Activated naive CD8-positive, alpha-beta T cell treated with anti-CD3 and anti-CD28 coated beads, Interleukin-2, amount 50 U/mL, for 24 hours (primary cell): Measurements from ENCODE around the gene MRPS15.
"Not testable (repeated sequence)": the region's sequence is repeated elsewhere in the genome, so short reads cannot be mapped to it uniquely, and the experiment has no call there.

Experiments used
- ATAC-seq: fragments of 150-1000 bp; cut with Tn5 transposase; one replicate; pipeline ENCODE4 v1.10.0; 2021
- DNase-seq: peaks from one replicate; pipeline ENCODE4 v3.0.0; 2021
- H3K27ac Mint-ChIP-seq: one replicate; pipeline ENCODE4 v1.8.0; 2021; ENCODE audit warnings: mild to moderate bottlenecking, mixed read lengths
- H3K27me3 Mint-ChIP-seq: one replicate; pipeline ENCODE4 v1.8.0; 2021; ENCODE audit warnings: mixed read lengths
- H3K36me3 Mint-ChIP-seq: one replicate; pipeline ENCODE4 v1.8.0; 2021; ENCODE audit warnings: low read depth, mixed read lengths
- H3K4me1 Mint-ChIP-seq: one replicate; pipeline ENCODE4 v1.8.0; 2021; ENCODE audit warnings: mixed read lengths
- H3K4me3 Mint-ChIP-seq: one replicate; pipeline ENCODE4 v1.8.0; 2021; ENCODE audit warnings: mild to moderate bottlenecking, moderate library complexity, mixed read lengths
- H3K9me3 Mint-ChIP-seq: one replicate; pipeline ENCODE4 v1.8.0; 2021; ENCODE audit warnings: mixed read lengths

MRPS15 gene

GRCh38 chr1:36492491-36492890 is 28.3 kb upstream of the MRPS15 start:
- ATAC-seq, result no peak
- H3K4me1 Mint-ChIP-seq, result no peaks in the 10 kb centered on the region
- DNase-seq, result no peak

DNA sequence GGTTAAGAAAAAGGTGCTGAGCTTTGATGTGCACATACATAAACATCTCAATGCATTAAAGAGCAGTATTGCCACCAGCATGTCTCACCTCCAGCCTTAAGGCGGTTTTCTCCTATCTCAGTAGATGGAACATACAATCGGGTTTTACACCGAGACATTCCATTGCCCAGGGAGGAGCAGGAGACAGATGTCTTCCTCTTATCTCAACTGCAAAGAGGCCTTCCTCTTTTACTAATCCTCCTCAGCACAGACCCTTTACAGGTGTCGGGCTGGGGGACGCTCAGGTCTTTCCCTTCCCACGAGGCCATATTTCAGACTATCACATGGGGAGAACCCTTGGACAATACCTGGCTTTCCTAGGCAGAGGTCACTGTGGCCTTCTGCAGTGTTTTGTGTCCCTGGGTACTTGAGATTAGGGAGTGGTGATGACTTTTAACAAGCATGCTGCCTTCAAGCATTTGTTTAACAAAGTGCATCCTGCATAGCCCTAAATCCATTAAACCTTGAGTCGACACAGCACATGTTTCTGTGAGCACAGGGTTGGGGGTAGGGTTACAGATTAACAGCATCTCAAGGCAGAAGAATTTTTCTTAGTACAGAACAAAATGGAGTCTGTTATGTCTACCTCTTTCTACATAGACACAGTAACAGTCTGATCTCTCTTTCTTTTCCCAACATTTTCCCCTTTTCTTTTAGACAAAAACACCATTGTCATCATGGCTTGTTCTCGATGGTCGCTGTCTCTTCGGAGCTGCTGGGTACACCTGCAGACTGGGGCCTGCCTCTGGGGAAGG is 25.3 kb upstream of the MRPS15 start:
- not testable (repeated sequence) for H3K9me3 Mint-ChIP-seq, DNase-seq, H3K27ac Mint-ChIP-seq, H3K4me3 Mint-ChIP-seq, H3K4me1 Mint-ChIP-seq, H3K27me3 Mint-ChIP-seq, H3K36me3 Mint-ChIP-seq, ATAC-seq

More at GRCh38 chr1:36492491-36492890, 28.3 kb upstream of the MRPS15 start:
- Mint-ChIP-seq H3K9me3 (no peaks in the 10 kb centered on the region), H3K36me3 (no peaks in the 10 kb centered on the region), H3K27ac (no peak overlapping the region), H3K27me3 (peaks cover 5% of the 10 kb centered on the region), H3K4me3 (no peak overlapping the region)

DNA sequence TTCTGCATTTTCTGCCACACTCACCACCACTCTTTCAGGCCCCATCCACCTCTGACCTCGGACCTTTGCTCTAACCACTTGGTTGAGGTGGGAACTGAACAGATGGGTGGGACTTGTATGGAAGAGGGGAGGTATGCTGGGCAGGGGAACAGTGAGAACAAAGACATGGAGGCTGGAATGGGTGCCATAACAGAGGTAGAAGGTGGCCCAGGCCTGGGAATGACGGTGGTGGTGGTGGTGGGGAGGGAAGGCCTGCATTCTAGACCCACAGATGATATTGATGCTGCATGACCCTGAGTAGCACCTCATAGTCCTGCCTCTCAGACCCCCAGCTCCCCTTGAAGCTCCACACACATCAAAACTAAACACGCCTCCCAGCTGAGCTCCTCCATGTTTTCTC is 23.7 kb upstream of the MRPS15 start:
- no peak overlapping the region for H3K27ac Mint-ChIP-seq
- DNase-seq (no peak), ATAC-seq (no peak)
- no peak overlapping the region for H3K4me3 Mint-ChIP-seq
- H3K27me3 Mint-ChIP-seq, result no peaks in the 10 kb centered on the region
- H3K36me3 Mint-ChIP-seq, result no peaks in the 10 kb centered on the region
- peaks cover 4% of the 10 kb centered on the region for H3K4me1 Mint-ChIP-seq
- no peaks in the 10 kb centered on the region for H3K9me3 Mint-ChIP-seq

GRCh38 chr1:36487336-36487725 is 23.1 kb upstream of the MRPS15 start:
- H3K27ac Mint-ChIP-seq, H3K4me1 Mint-ChIP-seq, H3K4me3 Mint-ChIP-seq, H3K9me3 Mint-ChIP-seq, DNase-seq, ATAC-seq, H3K36me3 Mint-ChIP-seq, H3K27me3 Mint-ChIP-seq: not testable (repeated sequence)

DNA sequence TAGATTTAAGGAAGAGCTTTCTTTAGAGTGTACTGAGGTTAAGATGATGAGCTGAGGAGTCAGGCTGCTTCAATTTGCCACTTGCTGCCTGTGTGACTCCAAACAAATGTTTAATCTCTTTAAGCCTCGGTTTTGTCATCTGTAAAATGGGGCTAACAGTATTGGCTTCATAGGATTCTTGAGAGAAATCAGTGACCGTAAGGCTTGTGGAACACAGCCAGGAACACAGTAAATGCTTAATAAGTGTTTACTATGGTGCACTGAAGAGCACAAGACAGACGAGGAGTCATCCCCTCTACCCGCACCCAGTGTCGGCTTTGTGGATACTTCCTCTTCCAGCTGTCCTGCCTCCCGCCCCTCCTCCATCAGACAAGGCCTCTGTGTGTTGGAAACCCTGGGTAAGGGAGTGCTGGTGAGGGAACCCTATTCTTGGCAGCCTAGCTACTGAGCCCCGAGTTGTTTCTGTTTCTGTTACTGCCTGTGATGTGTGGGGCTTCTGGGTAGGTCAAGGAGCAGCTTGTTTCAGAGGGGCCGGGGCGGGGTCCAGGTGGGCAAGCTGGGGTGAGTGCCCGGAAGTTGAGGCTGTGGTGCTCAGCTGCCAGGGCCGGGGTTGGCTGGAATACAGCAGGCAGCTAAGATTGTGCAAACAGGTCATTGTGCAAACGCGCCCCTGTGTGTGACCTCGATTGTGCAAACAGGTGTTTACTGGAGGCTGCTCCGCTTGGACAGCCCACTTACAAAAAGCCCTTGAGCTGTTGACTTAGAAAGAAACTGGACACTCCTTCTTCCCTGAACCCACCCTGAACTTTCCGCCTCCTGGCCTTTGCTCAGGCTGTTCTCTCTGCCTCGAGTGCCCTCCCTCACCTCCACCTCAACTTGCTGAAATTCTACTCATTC is 22.5 kb upstream of the MRPS15 start:
- DNase-seq, result no peak
- H3K27ac Mint-ChIP-seq, result no peak overlapping the region

GRCh38 chr1:36486093-36486438 is 21.9 kb upstream of the MRPS15 start:
- Mint-ChIP-seq H3K27me3 (peaks cover 8% of the 10 kb centered on the region), H3K4me3 (no peak overlapping the region), H3K9me3 (no peaks in the 10 kb centered on the region), H3K4me1 (peaks cover 13% of the 10 kb centered on the region), H3K27ac (no peak overlapping the region), H3K36me3 (no peaks in the 10 kb centered on the region)
- DNase-seq (no peak), ATAC-seq (no peak)

More for the DNA sequence above, 22.5 kb upstream of the MRPS15 start:
- no peaks in the 10 kb centered on the region for H3K36me3 Mint-ChIP-seq
- no peak for ATAC-seq
- H3K4me1 Mint-ChIP-seq, result peaks cover 12% of the 10 kb centered on the region
- peaks cover 5% of the 10 kb centered on the region for H3K27me3 Mint-ChIP-seq
- H3K9me3 Mint-ChIP-seq, result no peaks in the 10 kb centered on the region
- no peak overlapping the region for H3K4me3 Mint-ChIP-seq

GRCh38 chr1:36484099-36484498 is 19.9 kb upstream of the MRPS15 start:
- no peak overlapping the region for H3K27ac Mint-ChIP-seq
- no peak for DNase-seq
- peaks cover 8% of the 10 kb centered on the region for H3K27me3 Mint-ChIP-seq
- no peaks in the 10 kb centered on the region for H3K36me3 Mint-ChIP-seq
- no peaks in the 10 kb centered on the region for H3K9me3 Mint-ChIP-seq
- no peak for ATAC-seq
- no peak overlapping the region for H3K4me3 Mint-ChIP-seq
- peaks cover 13% of the 10 kb centered on the region for H3K4me1 Mint-ChIP-seq

- Mint-ChIP-seq H3K27ac (no peak within 1 kb of the TSS), H3K36me3 (no peaks in the 10 kb centered on the region), H3K4me1 (peaks cover 13% of the 10 kb centered on the region), H3K27me3 (peaks cover 8% of the 10 kb centered on the region), H3K9me3 (no peaks in the 10 kb centered on the region), H3K4me3 (peak within 1 kb of the TSS; percentile 34)
- ATAC-seq, result no peak
- DNase-seq, result no peak
Observed at GRCh38 chr1:36482724-36483388, 18.7 kb upstream of the MRPS15 start, which contains the start of gene CSF3R. Gene CSF3R (minus strand): TSS chr1:36482913. CDS start chr1:36479496, 3,417 bp downstream.

- peak; percentile 15 for ATAC-seq
- H3K9me3 Mint-ChIP-seq, result no peaks in the 10 kb centered on the region
- H3K4me3 Mint-ChIP-seq, result peak overlapping the region; percentile 34
- peaks cover 8% of the 10 kb centered on the region for H3K27me3 Mint-ChIP-seq
- peaks cover 13% of the 10 kb centered on the region for H3K4me1 Mint-ChIP-seq
- no peak for DNase-seq
- no peaks in the 10 kb centered on the region for H3K36me3 Mint-ChIP-seq
- no peak overlapping the region for H3K27ac Mint-ChIP-seq
Observed at GRCh38 chr1:36481771-36482723, 17.9 kb upstream of the MRPS15 start.

- DNase-seq (no peak), ATAC-seq (no peak)
- no peaks in the 10 kb centered on the region for H3K36me3 Mint-ChIP-seq
- no peak overlapping the region for H3K4me3 Mint-ChIP-seq
- H3K27me3 Mint-ChIP-seq, result peaks cover 8% of the 10 kb centered on the region
- no peaks in the 10 kb centered on the region for H3K9me3 Mint-ChIP-seq
- H3K4me1 Mint-ChIP-seq, result peaks cover 9% of the 10 kb centered on the region
- no peak overlapping the region for H3K27ac Mint-ChIP-seq
Observed at GRCh38 chr1:36481091-36481490, 16.9 kb upstream of the MRPS15 start.

DNA sequence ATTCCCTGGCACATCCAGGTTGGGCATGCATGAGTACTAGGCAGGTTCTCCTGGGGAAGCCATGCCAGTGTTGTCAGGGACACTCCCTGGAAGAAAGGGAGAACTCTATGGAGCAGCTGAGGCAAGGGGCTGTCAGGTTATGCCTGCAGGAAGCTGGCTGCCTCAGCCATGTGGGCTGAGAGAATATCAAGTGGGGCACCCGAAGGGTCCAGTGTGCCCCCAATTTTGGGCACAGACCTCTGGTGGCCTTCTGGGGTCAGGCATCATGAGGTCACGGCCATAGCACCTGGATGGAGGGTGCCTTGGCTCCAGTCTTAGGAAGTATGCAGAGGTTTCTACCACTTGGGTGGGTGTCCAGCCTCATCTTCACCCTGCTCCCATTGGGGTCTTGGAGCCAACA is 16.0 kb upstream of the MRPS15 start:
- Mint-ChIP-seq H3K9me3 (no peaks in the 10 kb centered on the region), H3K36me3 (no peaks in the 10 kb centered on the region), H3K27me3 (peaks cover 8% of the 10 kb centered on the region), H3K4me1 (peaks cover 8% of the 10 kb centered on the region), H3K27ac (no peak overlapping the region), H3K4me3 (no peak overlapping the region)
- no peak for DNase-seq
- no peak for ATAC-seq

DNA sequence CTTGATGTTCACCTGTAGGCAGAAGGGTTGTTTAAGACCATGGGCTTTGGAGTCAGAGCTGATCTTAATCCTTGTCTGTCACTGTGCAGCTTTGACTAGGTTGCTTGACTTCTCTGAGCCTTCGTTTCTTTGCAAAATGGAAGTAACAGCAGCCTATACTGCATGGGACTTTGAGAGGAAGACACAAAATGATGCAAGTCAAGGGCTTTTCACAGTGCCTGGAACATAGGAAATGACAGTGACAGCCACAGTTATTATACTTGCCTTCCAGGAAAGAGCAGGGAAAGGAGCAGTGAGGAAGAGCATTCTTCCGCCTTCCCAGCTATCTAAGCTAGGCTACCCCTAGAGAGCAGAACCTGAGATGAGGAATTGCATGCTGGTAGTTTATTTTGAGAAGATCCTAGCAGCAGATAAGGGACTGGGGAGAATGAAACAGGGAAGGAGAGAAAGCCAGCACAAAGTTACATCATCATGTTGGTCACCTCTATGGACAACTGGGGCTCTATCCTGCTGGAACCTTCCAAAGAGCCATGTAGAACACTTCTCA is 15.4 kb upstream of the MRPS15 start:
- H3K36me3 Mint-ChIP-seq, result no peaks in the 10 kb centered on the region
- H3K9me3 Mint-ChIP-seq, result no peaks in the 10 kb centered on the region
- H3K27ac Mint-ChIP-seq, result no peak overlapping the region
- no peak overlapping the region for H3K4me3 Mint-ChIP-seq
- H3K4me1 Mint-ChIP-seq, result peaks cover 9% of the 10 kb centered on the region
- H3K27me3 Mint-ChIP-seq, result peaks cover 8% of the 10 kb centered on the region
- ATAC-seq (no peak), DNase-seq (no peak)

- not testable (repeated sequence) for DNase-seq, H3K27ac Mint-ChIP-seq, H3K36me3 Mint-ChIP-seq, H3K9me3 Mint-ChIP-seq, H3K27me3 Mint-ChIP-seq, ATAC-seq, H3K4me3 Mint-ChIP-seq
- H3K4me1 Mint-ChIP-seq, result peaks cover 11% of the 10 kb centered on the region
Observed at GRCh38 chr1:36477615-36478014, 13.4 kb upstream of the MRPS15 start.
